ENCODE data around the gene TLX1.

Gene TLX1

GRCh38 chr10:101112799-101113594 is 18.1 kb upstream of the TLX1 start:
- no peak for DNase-seq

- no peak for DNase-seq
Measured at GRCh38 chr10:101113890-101114403, 17.2 kb upstream of the TLX1 start.

- DNase-seq: no peak
Measured at GRCh38 chr10:101114646-101115045, 16.5 kb upstream of the TLX1 start.

GRCh38 chr10:101116754-101117153 is 14.3 kb upstream of the TLX1 start:
- no peak for DNase-seq

- DNase-seq: no peak
Measured at GRCh38 chr10:101118031-101118430, 13.1 kb upstream of the TLX1 start.

- no peak for DNase-seq
Measured at GRCh38 chr10:101120520-101120883, 10.6 kb upstream of the TLX1 start.

GRCh38 chr10:101120884-101121653 is 10.0 kb upstream of the TLX1 start:
- DNase-seq: peak; percentile 27 to 33

- no peak for DNase-seq
Measured at GRCh38 chr10:101121654-101122031, 9.5 kb upstream of the TLX1 start.

- DNase-seq: no peak
Measured at GRCh38 chr10:101122270-101123084, 8.6 kb upstream of the TLX1 start.

GRCh38 chr10:101123085-101123814 is 7.8 kb upstream of the TLX1 start:
- no peak for DNase-seq

- no peak for DNase-seq
Measured at GRCh38 chr10:101123815-101124617, 7.1 kb upstream of the TLX1 start.

- DNase-seq: no peak
Measured at GRCh38 chr10:101124933-101125332, 6.2 kb upstream of the TLX1 start.

GRCh38 chr10:101126684-101127628 is 4.1 kb upstream of the TLX1 start:
- no peak for DNase-seq

- no peak for DNase-seq
Measured at GRCh38 chr10:101130141-101130540, 959 bp upstream of the TLX1 start.

- DNase-seq: no peak
Measured at GRCh38 chr10:101131962-101132635, 999 bp downstream of the TLX1 start.

GRCh38 chr10:101132636-101133473 is 1.8 kb downstream of the TLX1 start:
- DNase-seq: no peak

GRCh38 chr10:101133489-101134298 is 2.6 kb downstream of the TLX1 start:
- no peak for DNase-seq
